Measurements from ENCODE around the gene TBCD.

- TF ChIP-seq CTCF (IDR thresholded peaks at IDR 0.05; ENCODE audit: low read depth, low read length) (no peak), EZH2phosphoT487 (IDR thresholded peaks at IDR 0.05; ENCODE audit: low read depth) (no peak)
Observed at GRCh38 chr17:82887255-82888164, 135.6 kb downstream of the TBCD start.

Data from OCI-LY3 (cell line).